ENCODE results near the gene UGT1A7.
"Not testable (repeated sequence)": the region's sequence is repeated elsewhere in the genome, so short reads cannot be mapped to it uniquely, and the experiment has no call there.

The UGT1A7 gene

DNA sequence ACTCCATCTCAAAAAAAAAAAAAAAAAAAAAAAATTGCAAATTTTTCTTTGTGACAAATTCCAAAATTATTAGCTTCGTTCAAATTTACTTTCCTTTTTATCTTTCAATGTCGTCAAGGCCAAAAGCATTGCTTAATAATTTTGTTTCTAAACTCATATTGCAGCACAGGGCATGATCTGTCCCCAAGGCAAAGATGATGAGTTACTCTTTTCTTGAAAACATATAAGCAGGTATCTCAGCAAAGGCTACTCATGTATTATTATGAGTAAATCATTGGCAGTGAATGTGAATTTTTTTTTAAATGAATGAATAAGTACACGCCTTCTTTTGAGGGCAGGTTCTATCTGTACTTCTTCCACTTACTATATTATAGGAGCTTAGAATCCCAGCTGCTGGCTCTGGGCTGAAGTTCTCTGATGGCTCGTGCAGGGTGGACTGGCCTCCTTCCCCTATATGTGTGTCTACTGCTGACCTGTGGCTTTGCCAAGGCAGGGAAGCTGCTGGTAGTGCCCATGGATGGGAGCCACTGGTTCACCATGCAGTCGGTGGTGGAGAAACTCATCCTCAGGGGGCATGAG is at the start of gene UGT1A7:
UGT1A7 (plus strand) TSS at position 381 of the 579 bp plus-strand sequence; CDS start at position 418, 37 bp downstream.
- no peak within 1 kb of the TSS for H3K9ac ChIP-seq (ENCODE audit: low read length)
- no peak within 1 kb of the TSS for H3K27ac ChIP-seq (ENCODE audit: low read depth, low read length)
- H3K4me1 ChIP-seq (ENCODE audit: insufficient read depth, low read length), result no peaks in the 10 kb centered on the region
- H3K9me3 ChIP-seq (ENCODE audit: low read length), result no peaks in the 10 kb centered on the region
- no peak within 1 kb of the TSS for H3K4me3 ChIP-seq (ENCODE audit: low read depth in 1 of 2, low read length in 2 of 2)
- H3K27me3 ChIP-seq (ENCODE audit: control insufficient read depth in 1 of 2, insufficient read depth in 2 of 2, low read length in 2 of 2), result no peaks in the 10 kb centered on the region
- H3K36me3 ChIP-seq (ENCODE audit: insufficient read depth, low read length), result no peaks in the 10 kb centered on the region

DNA sequence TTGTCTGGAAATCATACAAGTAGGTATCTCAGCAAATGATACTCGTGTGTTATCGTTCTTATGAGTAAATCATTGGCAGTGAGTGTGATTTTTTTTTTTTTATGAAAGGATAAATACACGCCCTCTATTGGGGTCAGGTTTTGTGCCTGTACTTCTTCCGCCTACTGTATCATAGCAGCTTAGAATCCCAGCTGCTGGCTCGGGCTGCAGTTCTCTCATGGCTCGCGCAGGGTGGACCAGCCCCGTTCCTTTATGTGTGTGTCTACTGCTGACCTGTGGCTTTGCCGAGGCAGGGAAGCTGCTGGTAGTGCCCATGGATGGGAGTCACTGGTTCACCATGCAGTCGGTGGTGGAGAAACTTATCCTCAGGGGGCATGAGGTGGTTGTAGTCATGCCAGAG is 45.4 kb upstream of the UGT1A7 start, which contains the start of gene UGT1A10:
UGT1A10 (plus strand) TSS at position 143 of the 400 bp plus-strand sequence; CDS start at position 218, 75 bp downstream.
- not testable (repeated sequence) for H3K36me3 ChIP-seq (ENCODE audit: insufficient read depth, low read length); H3K9me3 ChIP-seq (ENCODE audit: low read length); H3K27ac ChIP-seq (ENCODE audit: low read depth, low read length); H3K4me3 ChIP-seq (ENCODE audit: low read depth in 1 of 2, low read length in 2 of 2); H3K27me3 ChIP-seq (ENCODE audit: control insufficient read depth in 1 of 2, insufficient read depth in 2 of 2, low read length in 2 of 2); H3K4me1 ChIP-seq (ENCODE audit: insufficient read depth, low read length); H3K9ac ChIP-seq (ENCODE audit: low read length)

DNA sequence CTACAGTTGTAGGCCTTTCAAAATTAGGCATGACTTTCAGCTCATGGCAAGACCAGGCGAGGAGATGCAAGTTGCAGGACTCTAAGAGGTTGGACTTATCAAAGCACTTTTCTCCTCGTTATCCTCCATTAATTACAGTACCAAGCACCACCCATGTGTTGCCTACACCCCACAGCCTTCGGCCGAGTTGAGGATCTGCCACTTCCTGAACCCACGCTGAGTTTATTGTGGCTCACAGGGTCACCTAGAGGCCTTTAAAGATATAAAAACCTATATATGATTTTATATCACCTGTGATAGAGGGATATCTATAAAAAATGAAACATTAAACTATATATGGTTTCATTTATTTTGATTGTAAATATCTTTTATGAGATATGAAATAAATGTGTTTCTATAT is 42.9 kb upstream of the UGT1A7 start:
- H3K4me3 ChIP-seq (ENCODE audit: low read depth in 1 of 2, low read length in 2 of 2), result no peak overlapping the region
- H3K9ac ChIP-seq (ENCODE audit: low read length), result no peak overlapping the region
- H3K27ac ChIP-seq (ENCODE audit: low read depth, low read length), result no peak overlapping the region
- H3K4me1 ChIP-seq (ENCODE audit: insufficient read depth, low read length), result no peaks in the 10 kb centered on the region
- no peaks in the 10 kb centered on the region for H3K36me3 ChIP-seq (ENCODE audit: insufficient read depth, low read length)
- no peaks in the 10 kb centered on the region for H3K9me3 ChIP-seq (ENCODE audit: low read length)
- no peaks in the 10 kb centered on the region for H3K27me3 ChIP-seq (ENCODE audit: control insufficient read depth in 1 of 2, insufficient read depth in 2 of 2, low read length in 2 of 2)

DNA sequence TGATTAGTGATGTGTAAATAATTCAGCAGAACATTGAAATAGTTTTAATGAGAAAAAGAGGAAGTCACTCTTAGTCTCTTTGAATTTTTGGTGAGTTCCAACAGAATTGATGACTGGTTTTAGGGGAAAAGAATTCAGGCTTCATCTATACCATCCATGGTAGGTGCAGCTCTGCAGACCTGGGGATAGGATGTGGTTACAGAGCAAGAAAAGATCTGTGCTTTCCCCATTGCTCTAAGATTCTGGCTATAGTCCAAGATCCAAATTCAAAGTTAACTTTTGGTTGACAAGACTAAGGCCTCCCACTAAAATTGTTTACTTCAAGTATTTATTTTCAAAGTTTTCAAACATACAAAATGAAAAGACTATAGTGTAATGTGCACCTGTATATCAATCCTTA is 41.8 kb upstream of the UGT1A7 start:
- Histone ChIP-seq H3K36me3 (ENCODE audit: insufficient read depth, low read length) (no peaks in the 10 kb centered on the region), H3K4me1 (ENCODE audit: insufficient read depth, low read length) (no peaks in the 10 kb centered on the region), H3K9ac (ENCODE audit: low read length) (no peak overlapping the region), H3K9me3 (ENCODE audit: low read length) (no peaks in the 10 kb centered on the region), H3K27me3 (ENCODE audit: control insufficient read depth in 1 of 2, insufficient read depth in 2 of 2, low read length in 2 of 2) (no peaks in the 10 kb centered on the region), H3K27ac (ENCODE audit: low read depth, low read length) (no peak overlapping the region), H3K4me3 (ENCODE audit: low read depth in 1 of 2, low read length in 2 of 2) (no peak overlapping the region)

DNA sequence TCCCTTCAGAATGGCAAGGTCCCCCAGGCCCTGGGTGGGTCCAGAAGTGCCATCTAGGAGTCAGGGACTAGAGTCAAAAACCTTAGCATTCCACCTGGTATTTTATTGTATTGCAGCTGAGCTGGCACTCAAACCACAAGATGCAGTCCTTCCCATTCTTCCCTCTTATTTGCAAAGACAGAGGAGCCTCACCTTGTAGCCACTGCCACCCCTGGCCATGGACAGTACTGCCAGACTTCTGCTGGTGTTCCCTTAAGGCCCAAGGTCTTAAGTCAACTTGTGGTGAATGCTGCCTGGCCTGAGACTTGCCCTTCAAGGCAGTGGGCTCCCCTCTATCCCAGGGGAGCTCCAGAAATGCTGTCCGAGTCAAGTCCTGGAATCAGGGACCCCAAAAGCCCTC is 38.6 kb upstream of the UGT1A7 start:
- Histone ChIP-seq H3K9ac (ENCODE audit: low read length) (no peak overlapping the region), H3K27me3 (ENCODE audit: control insufficient read depth in 1 of 2, insufficient read depth in 2 of 2, low read length in 2 of 2) (no peaks in the 10 kb centered on the region)

DNA sequence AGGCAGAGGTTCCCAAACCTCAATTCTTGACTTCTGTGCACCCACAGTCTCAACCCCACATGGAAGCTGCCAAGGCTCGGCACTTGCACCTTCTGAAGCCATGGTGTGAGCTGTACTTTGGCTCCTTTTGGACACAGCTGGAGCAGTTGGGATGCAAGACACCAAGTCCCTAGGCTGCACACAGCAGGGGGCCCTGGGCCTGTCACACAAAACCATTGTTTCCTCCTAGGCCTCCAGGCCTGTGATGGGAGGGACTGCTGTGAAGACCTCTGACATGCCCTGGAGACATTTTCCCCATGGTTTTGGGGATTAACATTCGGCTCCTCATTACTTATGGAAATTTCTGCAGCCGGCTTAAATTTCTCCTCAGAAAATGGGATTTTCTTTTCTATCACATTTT is 35.7 kb upstream of the UGT1A7 start:
- not testable (repeated sequence) for H3K36me3 ChIP-seq (ENCODE audit: insufficient read depth, low read length); H3K27ac ChIP-seq (ENCODE audit: low read depth, low read length); H3K9ac ChIP-seq (ENCODE audit: low read length); H3K9me3 ChIP-seq (ENCODE audit: low read length); H3K27me3 ChIP-seq (ENCODE audit: control insufficient read depth in 1 of 2, insufficient read depth in 2 of 2, low read length in 2 of 2); H3K4me3 ChIP-seq (ENCODE audit: low read depth in 1 of 2, low read length in 2 of 2); H3K4me1 ChIP-seq (ENCODE audit: insufficient read depth, low read length)

More for the DNA sequence above, 38.6 kb upstream of the UGT1A7 start:
- H3K4me3 ChIP-seq (ENCODE audit: low read depth in 1 of 2, low read length in 2 of 2), result no peak overlapping the region
- H3K27ac ChIP-seq (ENCODE audit: low read depth, low read length), result no peak overlapping the region
- H3K9me3 ChIP-seq (ENCODE audit: low read length), result no peaks in the 10 kb centered on the region
- no peaks in the 10 kb centered on the region for H3K4me1 ChIP-seq (ENCODE audit: insufficient read depth, low read length)
- H3K36me3 ChIP-seq (ENCODE audit: insufficient read depth, low read length), result no peaks in the 10 kb centered on the region

DNA sequence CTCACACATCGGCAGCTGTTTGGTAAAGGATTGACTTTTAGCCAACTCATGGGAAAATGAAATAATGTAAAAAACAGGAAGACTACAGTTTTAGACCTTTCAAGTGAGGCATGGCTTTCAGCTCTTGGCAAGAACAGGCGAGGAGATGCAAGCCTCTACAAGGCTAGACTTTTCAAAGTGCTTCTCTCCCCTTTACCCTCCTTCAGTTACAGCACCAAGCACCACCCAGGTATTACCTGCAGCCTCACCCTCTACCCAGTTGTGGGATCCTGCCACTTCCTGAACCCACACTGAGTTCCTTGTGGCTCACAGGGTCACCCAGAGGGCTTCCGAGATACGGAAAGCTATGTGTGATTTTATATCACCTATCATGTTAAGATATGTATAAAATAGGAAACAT is 30.7 kb upstream of the UGT1A7 start:
- no peak overlapping the region for H3K4me3 ChIP-seq (ENCODE audit: low read depth in 1 of 2, low read length in 2 of 2)
- no peak overlapping the region for H3K9ac ChIP-seq (ENCODE audit: low read length)
- no peaks in the 10 kb centered on the region for H3K9me3 ChIP-seq (ENCODE audit: low read length)
- no peaks in the 10 kb centered on the region for H3K27me3 ChIP-seq (ENCODE audit: control insufficient read depth in 1 of 2, insufficient read depth in 2 of 2, low read length in 2 of 2)
- no peak overlapping the region for H3K27ac ChIP-seq (ENCODE audit: low read depth, low read length)
- H3K36me3 ChIP-seq (ENCODE audit: insufficient read depth, low read length), result no peaks in the 10 kb centered on the region
- H3K4me1 ChIP-seq (ENCODE audit: insufficient read depth, low read length), result no peaks in the 10 kb centered on the region

DNA sequence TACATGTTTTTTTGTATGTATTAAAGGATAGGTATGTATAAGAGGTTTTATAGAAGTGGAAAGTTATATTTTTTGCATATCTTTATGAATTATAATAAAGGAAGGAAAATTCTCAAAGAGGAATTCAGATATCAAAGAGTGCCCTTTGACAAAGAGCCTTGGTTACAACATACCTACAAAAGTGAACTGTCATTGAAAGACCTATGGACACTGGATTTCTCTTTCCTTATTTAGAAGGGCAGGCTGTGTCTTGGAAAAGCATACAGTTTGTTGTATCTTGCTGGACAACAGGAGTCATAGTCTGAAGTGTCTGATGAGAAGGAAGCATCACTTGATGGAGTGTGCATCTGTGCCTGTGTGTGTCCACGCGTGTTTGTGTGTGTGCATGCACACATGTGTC is 30.3 kb upstream of the UGT1A7 start:
- Histone ChIP-seq H3K9me3 (ENCODE audit: low read length) (no peaks in the 10 kb centered on the region), H3K4me3 (ENCODE audit: low read depth in 1 of 2, low read length in 2 of 2) (no peak overlapping the region), H3K9ac (ENCODE audit: low read length) (no peak overlapping the region), H3K36me3 (ENCODE audit: insufficient read depth, low read length) (no peaks in the 10 kb centered on the region), H3K4me1 (ENCODE audit: insufficient read depth, low read length) (no peaks in the 10 kb centered on the region), H3K27ac (ENCODE audit: low read depth, low read length) (no peak overlapping the region), H3K27me3 (ENCODE audit: control insufficient read depth in 1 of 2, insufficient read depth in 2 of 2, low read length in 2 of 2) (no peaks in the 10 kb centered on the region)

DNA sequence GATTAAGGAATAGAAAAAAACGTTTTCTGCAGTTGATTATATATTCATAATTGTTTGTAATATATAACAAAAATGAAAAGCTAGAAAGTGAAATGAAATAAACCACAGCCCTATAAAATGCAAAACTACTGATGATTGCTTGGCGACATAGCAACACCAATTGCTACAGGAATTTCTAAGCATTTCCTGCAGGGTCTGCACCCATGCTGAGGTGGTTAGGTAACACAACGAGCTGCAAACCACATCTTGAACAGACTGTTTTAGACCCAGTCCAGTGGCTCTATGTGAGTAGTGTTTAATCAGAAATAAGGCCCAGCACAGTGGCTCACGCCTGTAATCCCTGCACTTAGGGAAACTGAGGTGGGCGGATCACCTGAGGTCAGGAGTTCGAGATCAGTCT is 27.2 kb upstream of the UGT1A7 start:
- Histone ChIP-seq H3K27me3 (ENCODE audit: control insufficient read depth in 1 of 2, insufficient read depth in 2 of 2, low read length in 2 of 2) (no peaks in the 10 kb centered on the region), H3K27ac (ENCODE audit: low read depth, low read length) (no peak overlapping the region)

DNA sequence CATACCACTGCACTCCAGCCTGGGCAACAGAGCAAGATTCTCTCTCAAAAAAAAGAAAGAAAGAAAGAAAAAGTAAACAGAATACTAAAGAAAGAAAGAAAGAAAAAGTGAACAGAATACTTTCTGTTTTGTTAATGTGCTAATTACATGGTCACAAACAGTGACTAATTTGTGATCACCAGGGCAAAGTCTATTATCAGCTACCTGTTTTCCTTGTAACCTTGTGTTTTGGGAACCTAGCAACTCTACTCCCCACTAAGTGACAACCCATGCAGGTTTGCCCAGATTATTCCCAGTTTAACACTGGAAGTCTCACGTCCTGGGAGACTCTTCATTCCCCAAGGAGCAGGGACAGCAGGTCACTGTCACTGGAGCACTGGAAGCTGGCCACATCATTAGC is 26.7 kb upstream of the UGT1A7 start:
- Histone ChIP-seq H3K36me3 (ENCODE audit: insufficient read depth, low read length) (no peaks in the 10 kb centered on the region), H3K4me3 (ENCODE audit: low read depth in 1 of 2, low read length in 2 of 2) (no peak overlapping the region), H3K4me1 (ENCODE audit: insufficient read depth, low read length) (no peaks in the 10 kb centered on the region), H3K27me3 (ENCODE audit: control insufficient read depth in 1 of 2, insufficient read depth in 2 of 2, low read length in 2 of 2) (no peaks in the 10 kb centered on the region), H3K27ac (ENCODE audit: low read depth, low read length) (no peak overlapping the region), H3K9ac (ENCODE audit: low read length) (no peak overlapping the region), H3K9me3 (ENCODE audit: low read length) (no peaks in the 10 kb centered on the region)

More for the DNA sequence above, 27.2 kb upstream of the UGT1A7 start:
- Histone ChIP-seq H3K4me1 (ENCODE audit: insufficient read depth, low read length) (no peaks in the 10 kb centered on the region), H3K36me3 (ENCODE audit: insufficient read depth, low read length) (no peaks in the 10 kb centered on the region), H3K9ac (ENCODE audit: low read length) (no peak overlapping the region), H3K4me3 (ENCODE audit: low read depth in 1 of 2, low read length in 2 of 2) (no peak overlapping the region), H3K9me3 (ENCODE audit: low read length) (no peaks in the 10 kb centered on the region)

DNA sequence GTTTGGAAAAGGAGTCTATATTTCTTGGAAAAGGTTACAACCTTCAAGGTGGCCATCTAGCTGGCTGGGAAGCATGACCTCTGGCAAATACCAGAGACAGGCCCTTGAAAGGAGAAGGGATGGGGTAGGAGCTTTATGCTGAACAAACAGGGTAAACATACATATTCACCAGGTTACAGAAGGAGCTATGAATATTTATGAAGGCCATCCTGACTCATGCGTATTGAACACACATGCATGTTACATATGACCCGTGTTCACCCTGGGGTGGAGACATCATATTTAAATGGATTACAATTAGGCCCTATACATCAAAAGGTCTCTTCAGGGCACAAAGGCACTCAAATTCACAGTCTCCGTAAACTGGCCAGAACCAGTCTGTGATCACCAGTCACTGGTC is 25.8 kb upstream of the UGT1A7 start:
- not testable (repeated sequence) for H3K27me3 ChIP-seq (ENCODE audit: control insufficient read depth in 1 of 2, insufficient read depth in 2 of 2, low read length in 2 of 2); H3K27ac ChIP-seq (ENCODE audit: low read depth, low read length); H3K4me1 ChIP-seq (ENCODE audit: insufficient read depth, low read length); H3K9ac ChIP-seq (ENCODE audit: low read length); H3K9me3 ChIP-seq (ENCODE audit: low read length); H3K4me3 ChIP-seq (ENCODE audit: low read depth in 1 of 2, low read length in 2 of 2); H3K36me3 ChIP-seq (ENCODE audit: insufficient read depth, low read length)

DNA sequence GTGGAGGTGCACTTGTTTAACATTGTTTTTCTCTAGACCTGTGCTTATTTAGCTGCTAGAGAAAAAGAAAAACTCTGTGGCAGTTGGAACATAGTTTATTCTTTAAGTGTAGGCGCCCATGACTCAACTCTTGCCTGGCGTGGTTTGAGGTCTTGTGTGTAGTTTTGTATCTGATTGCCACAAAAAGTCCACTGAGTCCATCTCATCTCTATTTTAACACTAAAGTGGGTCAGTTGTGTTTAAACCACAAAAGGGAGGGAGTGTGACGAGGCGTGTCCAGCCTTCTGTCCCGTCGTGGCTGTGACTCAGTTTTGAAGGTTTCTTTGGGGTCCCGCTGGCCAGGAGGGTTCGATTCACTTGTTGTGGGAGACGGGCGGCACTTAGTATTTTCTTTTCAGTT is 25.3 kb upstream of the UGT1A7 start:
- no peaks in the 10 kb centered on the region for H3K27me3 ChIP-seq (ENCODE audit: control insufficient read depth in 1 of 2, insufficient read depth in 2 of 2, low read length in 2 of 2)
- no peak overlapping the region for H3K27ac ChIP-seq (ENCODE audit: low read depth, low read length)
- H3K9me3 ChIP-seq (ENCODE audit: low read length), result no peaks in the 10 kb centered on the region
- H3K4me1 ChIP-seq (ENCODE audit: insufficient read depth, low read length), result no peaks in the 10 kb centered on the region
- no peak overlapping the region for H3K9ac ChIP-seq (ENCODE audit: low read length)
- no peak overlapping the region for H3K4me3 ChIP-seq (ENCODE audit: low read depth in 1 of 2, low read length in 2 of 2)
- H3K36me3 ChIP-seq (ENCODE audit: insufficient read depth, low read length), result no peaks in the 10 kb centered on the region
